HG02642 (cell line): ENCODE measurements around the gene PPP2R2C.

Source experiments
- ATAC-seq: cut with Tn5 transposase; IDR thresholded peaks from one replicate; pipeline ENCODE4 v1.9.1; 2021; ENCODE audit warnings: mild to moderate bottlenecking; ENCODE audit not compliant: unreplicated experiment, poor library complexity

PPP2R2C gene

GRCh38 chr4:6386091-6386490, 86.3 kb downstream of the PPP2R2C start:
- ATAC-seq: no peak

- ATAC-seq: no peak
These were observed 87.1 kb downstream of the PPP2R2C start for GRCh38 chr4:6385288-6385687.

- ATAC-seq: no peak
These were observed 87.9 kb downstream of the PPP2R2C start for GRCh38 chr4:6384541-6384940.

- no peak for ATAC-seq
These were observed 88.5 kb downstream of the PPP2R2C start for GRCh38 chr4:6383929-6384328.

GRCh38 chr4:6383009-6383404, 89.4 kb downstream of the PPP2R2C start:
- no peak for ATAC-seq

- ATAC-seq: no peak
These were observed 90.8 kb downstream of the PPP2R2C start for GRCh38 chr4:6381571-6382123.

GRCh38 chr4:6380746-6381410, 91.5 kb downstream of the PPP2R2C start:
- ATAC-seq: no peak

GRCh38 chr4:6379767-6380745, 92.4 kb downstream of the PPP2R2C start:
- no peak for ATAC-seq

- ATAC-seq: no peak
These were observed 93.6 kb downstream of the PPP2R2C start for GRCh38 chr4:6378493-6379445.

- ATAC-seq: no peak
These were observed 94.6 kb downstream of the PPP2R2C start for GRCh38 chr4:6377626-6378492.

- ATAC-seq: no peak
These were observed 96.7 kb downstream of the PPP2R2C start for GRCh38 chr4:6375620-6376295.

GRCh38 chr4:6374575-6374974, 97.8 kb downstream of the PPP2R2C start:
- ATAC-seq: no peak

- ATAC-seq: no peak
These were observed 98.6 kb downstream of the PPP2R2C start for GRCh38 chr4:6373541-6374410.

GRCh38 chr4:6372649-6373525, 99.5 kb downstream of the PPP2R2C start:
- ATAC-seq: peak; percentile 45

- no peak for ATAC-seq
These were observed 100.6 kb downstream of the PPP2R2C start for GRCh38 chr4:6371812-6372211.

GRCh38 chr4:6371271-6371670, 101.1 kb downstream of the PPP2R2C start:
- ATAC-seq: no peak
